SK-N-MC (cell line): ENCODE data around the gene RNF144B.
"Not testable (repeated sequence)": the region's sequence is repeated elsewhere in the genome, so short reads cannot be mapped to it uniquely, and the experiment has no call there.

Experiments
- DNase-seq: peaks from one replicate; pipeline ENCODE4 v3.0.0-alpha.2; 2011; ENCODE audit warnings: low read depth, low spot score
- H3K27ac ChIP-seq: fragments of 200-600 bp; sonication (generic); 2 replicates; pipeline ENCODE4 v1.5.1; 2016; ENCODE audit warnings: mixed run types
- H3K36me3 ChIP-seq: fragments of 200-600 bp; sonication (generic); 2 replicates; pipeline ENCODE4 v1.6.1; 2017; ENCODE audit warnings: antibody characterized with exemption, low read length, mixed read lengths; ENCODE audit not compliant: insufficient read depth
- H3K4me3 ChIP-seq: fragments of 200-600 bp; sonication (generic); 2 replicates; pipeline ENCODE4 v1.5.1; 2016
- H3K9ac ChIP-seq: fragments of 200-600 bp; sonication (generic); 2 replicates; pipeline ENCODE4 v1.8.0; 2017; ENCODE audit warnings: mixed run types, mixed read lengths; ENCODE audit not compliant: insufficient read length
- H3K9me3 ChIP-seq: fragments of 200-600 bp; sonication (generic); 2 replicates; pipeline ENCODE4 v1.6.1; 2017; ENCODE audit warnings: low read depth, mild to moderate bottlenecking, antibody characterized with exemption, low read length, moderate library complexity, mixed read lengths
- EZH2 ChIP-seq: fragments of 200-600 bp; sonication (generic); IDR thresholded peaks from one replicate; pipeline ENCODE4 v1.6.1; 2017; ENCODE audit warnings: antibody characterized with exemption
- FOXP2 ChIP-seq: optimal IDR thresholded peaks from 2 replicates; pipeline ENCODE3; 2011; ENCODE audit warnings: mild to moderate bottlenecking, moderate library complexity; ENCODE audit not compliant: insufficient read depth; ENCODE audit errors: extremely low read length, control extremely low read depth
- POLR2AphosphoS5 ChIP-seq: IDR thresholded peaks from 2 replicates; pipeline ENCODE4 v1.6.1; 2012; ENCODE audit warnings: mild to moderate bottlenecking, low read depth, low read length, borderline replicate concordance

Gene RNF144B

DNA sequence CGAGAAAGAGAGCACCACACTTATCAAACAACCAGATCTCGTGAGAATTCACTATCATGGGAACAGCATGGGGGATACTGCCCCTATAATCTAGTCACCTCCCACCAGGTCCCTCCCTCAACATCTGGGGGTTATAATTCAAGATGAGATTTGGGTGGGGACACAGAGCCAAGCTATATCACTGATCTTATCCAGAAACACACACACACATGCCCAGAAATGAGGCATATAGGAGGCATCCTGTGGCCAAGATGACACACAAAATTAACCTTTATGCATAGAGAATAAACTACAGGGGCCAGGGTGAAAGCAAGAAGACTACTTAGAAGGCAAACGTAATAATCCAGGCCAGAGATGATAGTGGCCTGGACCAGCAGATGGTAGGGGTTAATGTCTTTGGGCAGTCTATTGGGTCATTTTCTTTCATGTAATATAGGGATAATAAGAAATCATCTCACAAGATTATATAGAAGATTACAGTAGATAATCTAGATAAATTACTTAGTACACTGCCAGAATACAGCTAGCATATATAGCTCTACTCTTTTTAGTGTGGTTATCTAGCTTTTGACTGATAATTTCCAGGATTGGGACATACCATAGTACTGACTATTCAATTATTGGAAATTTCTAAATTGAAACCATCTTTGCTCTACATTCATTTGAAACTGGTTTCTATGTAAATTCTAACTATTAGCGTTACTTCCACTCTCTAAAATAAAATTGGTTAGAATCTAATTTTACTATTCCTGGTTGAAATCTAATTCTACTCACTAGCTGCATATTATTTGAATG lies 20.0 kb downstream of the RNF144B start:
- Histone ChIP-seq H3K27ac (no peak overlapping the region), H3K9ac (no peak overlapping the region)

GRCh38 chr6:18409602-18410001 lies 22.5 kb downstream of the RNF144B start:
- H3K9me3 ChIP-seq, DNase-seq: not testable (repeated sequence)

More for the DNA sequence above, 20.0 kb downstream of the RNF144B start:
- no peak for TF ChIP-seq EZH2
- no peak for TF ChIP-seq POLR2AphosphoS5
- no peak for TF ChIP-seq FOXP2
- Histone ChIP-seq H3K9me3 (no peaks in the 10 kb centered on the region), H3K36me3 (no peaks in the 10 kb centered on the region), H3K4me3 (no peak overlapping the region)
- no peak for DNase-seq

DNA sequence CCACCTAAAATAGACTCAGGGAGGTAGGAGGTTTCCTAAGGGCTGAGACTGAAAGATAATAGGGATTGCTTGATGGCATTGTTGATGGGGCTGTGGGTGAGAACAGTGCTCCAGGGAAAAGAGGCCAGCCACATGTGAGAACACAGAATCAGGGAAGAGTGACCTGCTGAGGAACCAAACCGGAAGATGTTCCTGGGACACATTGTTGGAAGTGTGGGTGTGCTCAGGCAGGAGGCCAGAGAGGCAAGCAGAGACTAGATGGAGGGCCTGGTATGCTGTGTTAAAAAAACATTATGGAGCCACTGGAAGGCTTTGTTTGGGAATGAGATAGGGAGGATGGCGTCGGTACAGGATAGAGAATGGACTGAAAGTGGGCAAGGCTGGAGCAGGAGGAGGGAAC lies 23.3 kb downstream of the RNF144B start:
- Histone ChIP-seq H3K4me3 (no peak overlapping the region), H3K27ac (no peak overlapping the region), H3K36me3 (no peaks in the 10 kb centered on the region), H3K9me3 (no peaks in the 10 kb centered on the region), H3K9ac (no peak overlapping the region)
- no peak for TF ChIP-seq POLR2AphosphoS5
- TF ChIP-seq FOXP2: no peak
- TF ChIP-seq EZH2: no peak
- no peak for DNase-seq

More at GRCh38 chr6:18409602-18410001, 22.5 kb downstream of the RNF144B start:
- H3K9ac ChIP-seq, H3K36me3 ChIP-seq, H3K27ac ChIP-seq, H3K4me3 ChIP-seq: not testable (repeated sequence)

GRCh38 chr6:18412068-18412467 lies 24.9 kb downstream of the RNF144B start:
- no peak for DNase-seq
- Histone ChIP-seq H3K9me3 (no peaks in the 10 kb centered on the region), H3K27ac (no peak overlapping the region), H3K9ac (no peak overlapping the region), H3K36me3 (no peaks in the 10 kb centered on the region), H3K4me3 (no peak overlapping the region)
- TF ChIP-seq EZH2: no peak

GRCh38 chr6:18412644-18413043 lies 25.5 kb downstream of the RNF144B start:
- Histone ChIP-seq H3K9ac (no peak overlapping the region), H3K27ac (no peak overlapping the region)

GRCh38 chr6:18413381-18413780 lies 26.2 kb downstream of the RNF144B start:
- TF ChIP-seq EZH2 (no peak), FOXP2 (no peak)
- H3K9me3 ChIP-seq: no peaks in the 10 kb centered on the region
- no peak overlapping the region for H3K9ac ChIP-seq
- H3K4me3 ChIP-seq: no peak overlapping the region
- H3K36me3 ChIP-seq: no peaks in the 10 kb centered on the region
- no peak overlapping the region for H3K27ac ChIP-seq
- no peak for DNase-seq

More at GRCh38 chr6:18412644-18413043, 25.5 kb downstream of the RNF144B start:
- no peak for DNase-seq
- Histone ChIP-seq H3K9me3 (no peaks in the 10 kb centered on the region), H3K36me3 (no peaks in the 10 kb centered on the region), H3K4me3 (no peak overlapping the region)
- no peak for TF ChIP-seq EZH2
- TF ChIP-seq FOXP2: no peak
- TF ChIP-seq POLR2AphosphoS5: no peak

DNA sequence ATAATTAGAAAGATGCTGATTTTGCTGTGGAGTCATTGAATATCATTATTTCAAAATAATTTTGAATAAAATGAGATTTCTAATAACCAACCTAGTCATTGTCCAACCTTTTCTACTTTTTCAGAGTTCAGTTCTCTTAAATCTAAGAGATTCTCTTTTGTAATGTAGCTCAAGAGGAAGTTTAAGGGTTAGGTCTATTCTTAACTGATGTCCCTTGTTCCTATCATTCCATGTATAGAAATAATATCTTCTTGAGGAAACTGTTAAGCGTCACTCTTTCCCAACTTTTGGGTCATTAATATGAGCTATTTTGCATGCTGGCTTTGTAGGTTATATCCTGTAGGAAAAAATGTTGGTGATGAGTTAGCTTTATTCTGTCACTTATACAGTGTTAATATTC lies 27.0 kb downstream of the RNF144B start:
- Histone ChIP-seq H3K36me3 (no peaks in the 10 kb centered on the region), H3K4me3 (no peak overlapping the region), H3K9ac (no peak overlapping the region), H3K9me3 (no peaks in the 10 kb centered on the region), H3K27ac (no peak overlapping the region)
- no peak for TF ChIP-seq EZH2
- TF ChIP-seq POLR2AphosphoS5: no peak
- no peak for TF ChIP-seq FOXP2
- DNase-seq: no peak

GRCh38 chr6:18415207-18415606 lies 28.1 kb downstream of the RNF144B start:
- Histone ChIP-seq H3K9me3 (no peaks in the 10 kb centered on the region), H3K27ac (no peak overlapping the region), H3K4me3 (no peak overlapping the region), H3K9ac (no peak overlapping the region), H3K36me3 (no peaks in the 10 kb centered on the region)
- no peak for TF ChIP-seq EZH2
- no peak for TF ChIP-seq FOXP2
- no peak for TF ChIP-seq POLR2AphosphoS5
- DNase-seq: no peak

- Histone ChIP-seq H3K9me3 (no peaks in the 10 kb centered on the region), H3K27ac (no peak overlapping the region), H3K9ac (no peak overlapping the region), H3K4me3 (no peak overlapping the region), H3K36me3 (no peaks in the 10 kb centered on the region)
- TF ChIP-seq FOXP2 (no peak), POLR2AphosphoS5 (no peak), EZH2 (no peak)
- no peak for DNase-seq
Observed at GRCh38 chr6:18415671-18416340, 28.7 kb downstream of the RNF144B start.
